ENCODE results near the gene SIVA1.

DNA sequence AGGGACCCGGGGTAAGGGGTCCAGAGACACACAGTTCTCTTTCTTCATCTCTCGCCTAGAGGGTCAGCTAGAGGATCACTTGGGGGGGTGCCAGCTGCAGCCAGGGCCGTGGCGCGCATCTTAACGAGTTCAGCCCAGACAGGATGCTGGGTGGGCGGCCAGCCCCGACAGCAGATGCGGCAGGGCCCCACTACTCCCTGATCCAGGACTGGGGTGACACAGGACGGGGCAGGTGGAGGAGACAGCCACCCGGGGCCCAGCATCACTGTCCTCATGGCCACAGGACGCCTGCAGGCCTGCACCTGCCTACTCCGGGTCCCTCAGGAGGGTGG is 29.8 kb downstream of the SIVA1 start:
- TF ChIP-seq, protein P1, sequence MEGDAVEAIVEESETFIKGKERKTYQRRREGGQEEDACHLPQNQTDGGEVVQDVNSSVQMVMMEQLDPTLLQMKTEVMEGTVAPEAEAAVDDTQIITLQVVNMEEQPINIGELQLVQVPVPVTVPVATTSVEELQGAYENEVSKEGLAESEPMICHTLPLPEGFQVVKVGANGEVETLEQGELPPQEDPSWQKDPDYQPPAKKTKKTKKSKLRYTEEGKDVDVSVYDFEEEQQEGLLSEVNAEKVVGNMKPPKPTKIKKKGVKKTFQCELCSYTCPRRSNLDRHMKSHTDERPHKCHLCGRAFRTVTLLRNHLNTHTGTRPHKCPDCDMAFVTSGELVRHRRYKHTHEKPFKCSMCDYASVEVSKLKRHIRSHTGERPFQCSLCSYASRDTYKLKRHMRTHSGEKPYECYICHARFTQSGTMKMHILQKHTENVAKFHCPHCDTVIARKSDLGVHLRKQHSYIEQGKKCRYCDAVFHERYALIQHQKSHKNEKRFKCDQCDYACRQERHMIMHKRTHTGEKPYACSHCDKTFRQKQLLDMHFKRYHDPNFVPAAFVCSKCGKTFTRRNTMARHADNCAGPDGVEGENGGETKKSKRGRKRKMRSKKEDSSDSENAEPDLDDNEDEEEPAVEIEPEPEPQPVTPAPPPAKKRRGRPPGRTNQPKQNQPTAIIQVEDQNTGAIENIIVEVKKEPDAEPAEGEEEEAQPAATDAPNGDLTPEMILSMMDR (IDR thresholded peaks at IDR 0.05), result no peak
- no peak for TF ChIP-seq POLR2A (IDR thresholded peaks at IDR 0.05)
